HG02970 (cell line): ENCODE data around the gene GALT.

ENCODE experiments used
- ATAC-seq: cut with Tn5 transposase; IDR thresholded peaks from one replicate; pipeline ENCODE4 v1.9.1; 2021; ENCODE audit warnings: mild to moderate bottlenecking, moderate library complexity, moderate number of reproducible peaks; ENCODE audit not compliant: unreplicated experiment, low FRiP score

GALT gene

DNA sequence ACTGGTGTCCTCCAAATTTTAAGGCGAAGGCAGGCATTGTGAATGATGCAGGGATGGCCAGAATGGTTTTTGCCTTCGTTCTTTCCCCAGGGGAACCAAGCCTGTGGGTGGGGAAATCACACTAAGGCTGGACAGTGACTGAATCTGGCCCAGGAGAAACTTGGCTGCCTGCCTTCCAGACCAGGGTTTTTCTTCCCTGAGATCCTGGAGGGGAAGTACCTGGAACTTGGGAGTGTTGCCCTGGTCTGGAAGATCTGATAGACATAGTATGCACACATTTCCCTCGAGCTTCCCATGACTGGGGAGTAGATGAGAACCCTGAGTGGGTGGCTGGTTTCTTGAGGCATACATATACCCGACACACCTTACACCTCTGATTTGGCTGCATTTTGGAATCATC lies 4.8 kb downstream of the GALT start:
- no peak for ATAC-seq

DNA sequence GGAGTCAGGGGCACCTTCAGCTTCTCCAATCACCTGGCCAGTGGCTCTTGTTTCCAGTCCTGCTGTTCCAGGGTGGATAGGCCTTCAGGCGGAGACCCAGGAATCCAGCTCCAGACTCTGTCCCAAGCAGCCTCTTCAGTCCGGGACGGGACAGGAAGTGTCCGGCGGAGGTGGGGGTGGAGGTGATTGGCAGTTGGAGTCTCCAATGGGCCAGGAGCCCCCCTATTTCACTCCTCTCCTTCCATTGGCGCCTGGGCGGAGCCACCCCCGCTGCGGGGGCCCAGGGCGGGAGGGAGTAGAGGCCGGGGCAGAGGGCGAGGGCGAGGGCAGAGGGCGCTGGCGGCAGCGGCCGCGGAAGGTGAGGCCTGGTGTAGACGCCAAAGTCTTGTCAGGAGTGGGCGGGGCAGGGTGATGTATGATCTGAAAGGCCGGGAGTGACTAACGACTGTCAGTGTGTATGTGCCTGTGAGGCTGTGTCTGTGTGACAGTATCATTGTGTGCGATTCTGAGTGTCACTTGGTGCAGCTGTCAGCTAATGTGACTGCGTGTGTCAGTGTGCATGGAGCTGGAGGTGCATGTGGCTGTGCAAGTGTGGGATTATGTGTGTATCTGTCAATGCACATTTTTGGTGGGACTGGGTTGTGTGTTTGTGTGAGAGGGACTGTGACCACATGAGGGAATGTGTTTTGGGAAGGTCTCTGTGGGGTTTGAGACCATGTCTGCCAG lies 5.6 kb downstream of the GALT start, which contains the start of gene IL11RA:
IL11RA (plus strand) TSS at position 310 of the 726 bp plus-strand sequence. CDS start 3,033 bp downstream, outside the sequence.
- no peak for ATAC-seq

DNA sequence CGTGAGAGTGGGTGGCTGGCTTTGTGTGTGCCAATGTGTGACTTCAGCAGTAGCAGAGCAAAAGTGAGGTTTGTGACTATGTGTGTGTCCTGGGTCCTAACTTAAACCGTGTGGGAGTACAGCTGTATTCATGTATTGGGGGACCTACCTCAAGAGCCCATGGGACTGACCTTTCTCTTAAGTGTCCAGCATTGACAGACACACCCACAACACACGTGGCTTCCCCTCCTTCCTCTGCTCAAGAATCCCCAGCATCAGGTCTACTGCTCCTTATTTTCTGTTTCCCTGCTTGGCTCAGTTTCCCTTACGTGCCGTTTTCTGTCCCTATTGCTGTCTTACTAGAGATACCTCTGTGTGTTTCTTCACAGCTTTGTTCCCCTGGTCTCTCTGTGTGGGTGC lies 6.1 kb downstream of the GALT start:
- ATAC-seq = no peak

DNA sequence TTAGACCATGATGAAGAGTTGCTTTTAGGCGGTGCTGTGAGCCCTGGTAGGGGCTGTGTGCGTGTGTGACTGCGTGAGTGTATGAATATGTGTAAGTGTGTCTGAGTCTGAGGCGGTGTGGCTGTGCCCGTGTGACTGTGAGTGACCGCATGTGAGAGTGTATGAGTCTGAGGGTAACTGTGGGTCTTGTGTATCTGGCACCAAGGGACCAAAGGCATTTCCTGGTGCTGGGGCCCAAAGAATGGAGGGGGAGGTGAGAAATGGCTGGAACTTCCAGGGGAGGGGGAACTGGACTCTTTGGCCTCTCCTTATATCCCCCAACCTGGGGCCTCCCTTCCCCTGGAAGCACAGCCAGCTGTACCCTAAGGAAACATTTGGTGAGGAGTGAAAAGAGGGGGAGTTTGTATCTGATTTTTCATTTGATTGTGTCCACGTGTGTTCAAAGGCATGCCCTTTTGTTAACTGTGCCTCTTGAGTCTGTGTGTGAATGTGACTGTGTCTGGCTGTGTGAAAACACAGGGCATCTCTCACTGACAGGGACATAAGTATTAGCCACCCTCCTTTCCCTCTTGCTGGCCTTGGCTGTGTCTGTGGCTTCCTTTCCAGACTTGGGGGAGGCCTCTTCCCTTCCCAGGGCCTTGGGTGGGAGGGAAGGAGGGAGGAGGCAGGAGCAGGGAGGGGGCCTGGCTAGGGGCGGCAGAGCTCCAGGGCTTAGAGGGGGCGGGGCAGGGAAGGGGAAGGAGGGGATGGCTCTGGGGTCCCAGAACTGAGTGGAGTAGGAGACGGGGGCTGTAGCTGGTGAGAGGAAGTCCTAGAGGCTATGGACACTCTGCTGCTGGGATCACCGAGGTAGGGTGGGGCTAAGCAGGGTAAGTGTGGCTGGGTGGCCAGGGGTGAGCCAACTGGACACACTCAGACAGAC lies 6.9 kb downstream of the GALT start:
- no peak for ATAC-seq

DNA sequence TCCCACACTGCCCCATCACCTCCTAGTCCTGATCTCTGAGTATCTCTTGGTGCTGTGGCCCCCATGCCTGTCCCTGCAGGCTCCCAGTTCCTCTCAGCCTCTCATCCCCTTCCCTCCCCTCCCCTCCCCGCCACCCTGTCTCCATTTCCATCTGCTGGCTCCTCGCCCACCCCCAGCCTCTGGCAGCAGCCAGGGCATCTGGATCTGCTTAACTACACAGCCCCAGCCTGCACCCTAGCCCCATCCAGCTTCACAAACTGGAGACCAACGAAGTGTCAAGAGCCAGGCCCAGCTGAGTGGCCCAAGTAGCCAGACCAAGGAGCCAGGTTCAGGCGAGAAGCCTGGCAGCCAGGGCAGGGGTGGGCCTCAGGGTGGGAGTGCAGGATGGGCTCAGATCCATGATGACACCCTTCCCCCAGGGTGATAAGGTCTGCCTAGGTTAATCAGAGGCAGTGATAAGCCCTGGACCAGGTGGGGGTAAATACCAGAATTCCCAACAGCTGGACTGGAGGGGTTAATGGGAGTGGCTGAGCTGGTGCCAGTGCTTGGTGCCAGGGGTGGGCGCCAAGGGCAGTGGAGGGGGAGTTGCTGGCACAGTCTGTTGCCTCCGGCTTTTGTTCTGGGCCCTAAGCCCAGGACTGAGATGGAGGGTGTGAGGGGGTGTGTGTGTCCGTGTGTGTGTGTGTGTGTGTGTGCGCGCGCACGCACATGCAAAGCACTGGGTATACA lies 8.0 kb downstream of the GALT start:
- no peak for ATAC-seq

DNA sequence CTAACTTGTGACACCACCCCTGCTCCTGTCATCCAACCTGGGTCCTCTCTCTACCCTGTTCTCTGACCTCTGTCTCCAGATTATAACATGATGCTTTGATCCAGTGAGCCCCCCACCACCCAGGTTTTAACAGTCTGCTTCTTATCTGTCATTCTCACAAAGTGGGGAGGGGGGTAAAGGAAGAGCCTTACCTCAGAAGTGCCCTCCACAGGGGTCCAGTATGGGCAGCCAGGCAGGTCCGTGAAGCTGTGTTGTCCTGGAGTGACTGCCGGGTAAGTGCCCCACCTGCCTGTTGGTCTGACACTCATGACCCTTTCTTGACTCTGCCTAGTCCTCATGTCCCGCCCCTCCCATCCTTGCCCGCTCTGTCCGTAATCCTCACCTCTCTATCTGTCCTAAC lies 8.9 kb downstream of the GALT start:
- no peak for ATAC-seq

DNA sequence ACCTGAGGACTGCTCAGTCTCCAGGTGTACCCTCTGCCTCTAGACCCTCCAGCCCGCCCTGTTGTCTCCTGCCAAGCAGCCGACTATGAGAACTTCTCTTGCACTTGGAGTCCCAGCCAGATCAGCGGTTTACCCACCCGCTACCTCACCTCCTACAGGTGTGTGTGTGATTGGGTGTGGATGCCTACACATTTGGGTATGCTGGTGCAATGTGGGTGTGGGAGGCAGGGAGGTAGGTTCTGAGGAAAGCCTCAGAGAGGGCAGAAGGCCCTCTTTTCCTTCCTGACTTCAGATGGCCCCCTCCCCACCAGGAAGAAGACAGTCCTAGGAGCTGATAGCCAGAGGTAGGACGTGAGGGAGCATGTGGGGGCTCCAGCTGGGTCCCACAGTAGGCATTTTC lies 10.5 kb downstream of the GALT start:
- ATAC-seq = no peak

DNA sequence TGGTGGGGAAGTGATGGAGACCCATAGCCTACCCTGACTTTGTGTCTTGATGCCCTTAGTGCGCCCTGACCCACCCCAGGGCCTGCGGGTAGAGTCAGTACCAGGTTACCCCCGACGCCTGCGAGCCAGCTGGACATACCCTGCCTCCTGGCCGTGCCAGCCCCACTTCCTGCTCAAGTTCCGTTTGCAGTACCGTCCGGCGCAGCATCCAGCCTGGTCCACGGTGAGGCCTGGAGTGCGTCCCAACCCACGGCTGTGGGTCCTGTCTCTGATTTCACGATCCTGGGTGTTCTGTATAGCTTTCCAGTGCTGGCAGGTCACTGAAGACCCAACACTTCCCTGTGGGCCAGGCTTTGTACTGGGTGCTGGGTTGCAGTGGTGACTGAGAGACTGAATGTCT lies 12.0 kb downstream of the GALT start:
- no peak for ATAC-seq

DNA sequence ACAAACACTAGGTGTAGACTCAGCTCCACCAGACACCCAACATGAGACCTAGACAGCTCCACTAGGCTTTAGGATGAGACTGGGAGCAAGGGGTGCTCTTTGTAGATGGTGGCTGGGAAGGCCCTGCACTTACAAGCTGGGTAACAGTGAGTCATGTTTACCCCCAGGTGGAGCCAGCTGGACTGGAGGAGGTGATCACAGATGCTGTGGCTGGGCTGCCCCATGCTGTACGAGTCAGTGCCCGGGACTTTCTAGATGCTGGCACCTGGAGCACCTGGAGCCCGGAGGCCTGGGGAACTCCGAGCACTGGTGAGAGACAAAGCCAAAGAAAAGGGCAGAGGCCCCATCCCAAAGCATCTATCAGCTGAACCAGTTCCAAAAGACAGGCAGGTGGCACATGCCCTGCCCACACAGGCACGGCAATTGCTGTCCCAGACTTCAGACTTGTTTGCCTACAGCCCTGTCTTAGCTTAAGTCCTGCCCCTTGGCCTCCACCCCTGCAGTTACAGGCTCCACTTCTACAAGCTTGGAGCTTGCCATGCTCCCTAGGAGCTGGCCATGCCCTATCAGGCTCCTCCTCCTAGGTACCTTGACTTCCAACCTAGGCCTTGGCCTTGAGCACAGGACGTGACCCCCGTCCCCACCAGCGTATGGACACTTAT lies 13.2 kb downstream of the GALT start:
- no peak for ATAC-seq

DNA sequence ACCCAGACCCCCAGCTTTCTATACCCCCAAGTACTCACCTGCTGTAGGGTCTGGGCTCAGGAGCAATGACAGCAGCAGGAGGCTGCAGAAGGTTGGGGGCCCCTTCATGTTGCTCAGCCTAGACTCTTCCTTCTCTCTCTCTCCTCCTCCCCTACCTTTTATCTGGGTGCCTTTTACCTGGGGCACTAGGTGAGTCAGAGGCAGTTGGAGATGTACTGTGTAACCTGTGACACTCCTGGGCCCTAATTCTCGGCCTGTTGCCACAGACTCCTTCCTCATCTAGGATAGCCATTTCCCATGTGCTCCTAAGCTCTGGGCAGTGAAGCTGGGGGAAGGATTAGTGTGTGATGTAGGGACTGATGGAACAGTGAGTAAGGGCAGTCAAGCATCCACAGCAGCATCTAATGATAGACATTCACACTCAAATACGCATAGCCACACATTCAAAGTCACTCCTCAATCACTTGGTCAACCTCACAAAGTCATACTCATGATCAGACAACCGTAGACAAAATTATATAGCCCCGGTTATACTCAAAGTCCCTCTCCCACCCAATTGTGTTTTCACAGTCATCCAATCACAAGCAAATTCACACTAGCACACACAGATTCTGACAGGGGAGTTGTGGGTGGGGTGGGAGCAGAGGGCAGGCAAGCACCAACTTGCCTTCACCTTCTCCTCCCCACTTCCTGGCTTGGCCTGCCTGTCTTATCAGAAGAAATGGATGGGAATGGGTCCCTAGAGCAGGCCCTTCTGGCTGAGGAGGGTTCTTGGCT lies 16.2 kb downstream of the GALT start, which contains the start of gene CCL27:
CCL27 (minus strand) TSS at position 132 of the 777 bp plus-strand sequence; CDS start at position 108, 24 bp downstream.
- ATAC-seq = no peak

DNA sequence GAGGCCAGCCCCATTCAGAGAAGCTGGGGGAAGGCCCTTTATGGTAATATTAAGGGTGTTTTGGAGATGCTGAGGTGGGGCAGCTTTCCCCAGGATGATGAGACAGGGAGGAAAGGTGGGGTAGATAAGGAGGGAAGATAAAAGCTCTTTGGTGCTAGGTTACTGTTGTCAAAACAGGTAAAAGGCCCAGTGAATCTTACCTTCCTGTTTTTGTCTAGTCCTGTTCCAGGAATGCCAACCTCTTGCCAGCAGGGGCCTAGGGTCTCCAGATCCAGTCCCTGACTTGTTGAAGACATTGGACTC lies 16.8 kb downstream of the GALT start:
- no peak for ATAC-seq

DNA sequence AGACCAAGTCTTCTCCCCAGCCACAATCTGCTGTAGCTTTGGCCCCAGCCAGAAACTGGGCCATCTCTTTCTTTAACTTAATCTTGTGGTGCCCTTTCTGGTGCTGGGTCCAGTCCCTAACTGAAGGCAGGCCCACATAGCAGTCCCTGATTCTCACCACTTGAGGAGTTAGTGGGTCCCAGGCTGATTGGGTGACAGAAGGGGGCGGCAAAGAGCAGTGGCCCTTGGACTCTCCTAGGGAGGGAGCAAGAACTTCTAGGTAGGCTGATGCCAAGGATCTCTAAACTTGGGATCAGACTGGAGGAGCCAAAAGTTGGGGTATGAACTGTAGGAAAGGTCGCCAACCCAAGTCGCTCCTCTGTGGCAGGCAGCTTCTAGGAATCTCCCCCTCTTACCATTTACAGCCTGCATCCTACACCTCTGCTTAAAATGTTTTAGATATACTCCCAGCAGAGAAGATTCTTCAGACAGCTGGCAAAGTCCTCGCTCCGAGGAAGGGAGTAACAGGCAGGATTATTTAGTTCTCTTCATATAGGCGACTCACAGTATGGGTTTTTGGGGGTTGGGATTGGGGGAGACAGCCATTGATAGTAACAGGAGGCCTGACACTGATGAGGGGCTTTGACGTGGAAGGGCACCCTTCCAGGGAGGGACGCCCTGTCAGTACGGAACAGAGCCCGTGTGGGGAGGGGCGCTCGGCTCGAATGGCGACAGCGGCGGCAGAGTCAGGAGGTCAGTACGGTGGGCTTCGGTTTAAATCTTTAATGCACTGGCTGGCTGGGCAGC lies 18.0 kb downstream of the GALT start:
- no peak for ATAC-seq

DNA sequence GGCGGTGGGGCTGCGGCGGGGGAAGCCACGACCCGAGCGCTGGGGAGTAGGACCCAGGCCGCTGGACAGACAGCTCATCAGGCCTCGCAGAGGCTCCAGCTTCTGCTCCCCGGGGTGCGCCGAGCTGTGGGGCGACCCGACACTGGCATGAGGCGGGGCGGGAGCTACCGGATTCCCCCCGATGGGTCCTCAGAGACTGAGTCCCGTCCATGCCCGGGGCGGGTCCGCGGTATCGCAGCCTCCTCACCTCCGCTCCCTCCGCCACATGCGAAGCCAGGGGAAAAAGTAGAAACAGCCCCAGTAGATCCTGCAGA lies 18.5 kb downstream of the GALT start:
- ATAC-seq = peak; percentile 17

DNA sequence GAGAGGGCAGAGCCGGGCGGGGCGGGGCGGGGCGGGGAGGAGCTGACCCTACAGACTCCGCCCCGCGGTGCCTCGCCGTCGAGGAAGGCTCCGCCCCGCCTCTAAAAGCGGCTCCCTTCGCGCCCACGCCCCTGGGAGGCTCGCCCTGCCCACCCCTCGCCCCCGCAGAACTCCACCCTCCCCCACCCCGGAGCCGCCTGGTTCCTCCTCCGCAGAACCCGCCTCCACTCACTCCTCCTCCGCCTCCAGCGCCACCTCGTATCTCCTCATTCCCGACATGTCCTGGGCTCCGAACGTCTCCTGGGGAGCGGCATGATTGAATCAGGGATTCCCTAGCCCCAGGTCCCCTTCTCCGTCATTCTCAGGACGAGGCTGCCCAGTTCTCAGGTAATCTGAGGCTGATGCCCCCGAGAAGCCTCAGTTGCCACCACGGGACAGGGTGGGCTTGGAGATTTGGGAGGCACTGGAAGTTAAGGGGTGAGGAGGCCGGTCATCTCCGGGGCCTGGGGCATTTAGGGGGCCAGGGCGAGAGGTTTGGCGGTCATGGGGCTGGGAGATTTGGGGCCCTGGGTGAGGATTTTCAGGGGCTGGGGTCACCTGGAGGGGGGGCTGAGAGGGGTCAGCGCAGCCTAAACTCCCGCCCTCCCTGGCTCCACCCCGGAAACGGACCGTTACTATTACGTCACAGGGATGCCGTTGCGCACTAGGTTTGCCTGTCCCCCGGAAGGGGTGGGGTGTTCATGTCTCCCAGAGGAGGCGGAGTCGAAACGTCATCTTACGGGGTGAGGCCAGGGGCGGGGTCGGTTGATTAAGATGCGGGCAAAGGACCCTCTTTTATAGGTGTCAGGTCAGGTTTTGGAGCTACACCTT lies 19.1 kb downstream of the GALT start:
- peak; percentile 63 for ATAC-seq

DNA sequence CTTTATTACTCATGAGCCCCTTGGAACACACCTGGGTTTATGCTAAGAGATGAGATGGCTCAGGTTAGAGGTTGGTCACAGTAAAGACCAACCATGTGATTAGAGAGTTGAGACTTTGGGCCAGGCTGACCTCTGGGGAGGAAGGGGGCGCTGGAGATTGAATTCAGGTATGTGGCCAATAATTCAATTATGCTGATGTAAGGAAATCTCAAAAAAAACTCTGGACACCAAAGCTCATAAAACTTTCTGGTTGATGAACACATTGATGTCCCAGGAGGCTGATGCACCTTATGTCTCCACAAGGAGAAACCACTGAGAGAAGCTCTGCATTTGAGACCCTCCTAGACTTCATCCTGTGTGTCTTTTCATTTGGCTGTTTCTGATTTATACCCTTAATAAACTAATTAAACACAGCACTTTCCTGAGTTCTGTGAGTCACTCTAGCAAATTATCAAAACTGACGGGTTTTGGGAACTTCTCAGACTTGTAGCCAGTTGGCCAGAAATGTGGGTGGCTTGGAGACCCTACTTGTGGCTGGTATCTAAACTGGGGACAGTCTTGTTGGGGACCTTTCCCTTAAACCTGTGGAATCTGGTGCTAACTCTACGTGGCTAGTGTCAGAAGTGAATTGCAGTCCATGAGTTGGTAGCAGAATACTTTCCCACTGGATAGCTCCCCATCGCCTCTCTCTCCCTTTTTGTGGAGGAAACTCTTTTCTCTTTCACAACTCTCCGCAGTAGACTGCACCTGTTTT lies 23.5 kb downstream of the GALT start:
- ATAC-seq = no peak

DNA sequence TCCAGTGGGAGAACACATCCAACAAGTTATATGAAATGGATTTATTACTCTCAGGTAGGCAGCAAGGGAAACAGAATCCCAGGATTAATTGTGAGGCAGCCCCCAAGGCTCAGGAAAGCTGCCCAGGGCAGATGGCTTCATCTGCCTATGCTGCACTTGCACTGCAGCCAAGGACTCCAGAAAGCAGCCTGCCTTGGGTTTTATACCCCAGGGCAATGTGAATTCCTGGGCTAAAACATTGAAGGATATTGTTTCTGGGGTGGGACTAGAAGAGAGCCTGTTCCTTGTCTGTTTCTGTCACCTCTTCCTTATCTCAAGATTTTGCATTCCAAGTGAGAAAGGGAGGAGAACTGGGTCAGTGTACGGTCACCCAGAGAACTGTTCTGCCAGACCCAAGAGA lies 24.8 kb downstream of the GALT start:
- ATAC-seq = no peak

DNA sequence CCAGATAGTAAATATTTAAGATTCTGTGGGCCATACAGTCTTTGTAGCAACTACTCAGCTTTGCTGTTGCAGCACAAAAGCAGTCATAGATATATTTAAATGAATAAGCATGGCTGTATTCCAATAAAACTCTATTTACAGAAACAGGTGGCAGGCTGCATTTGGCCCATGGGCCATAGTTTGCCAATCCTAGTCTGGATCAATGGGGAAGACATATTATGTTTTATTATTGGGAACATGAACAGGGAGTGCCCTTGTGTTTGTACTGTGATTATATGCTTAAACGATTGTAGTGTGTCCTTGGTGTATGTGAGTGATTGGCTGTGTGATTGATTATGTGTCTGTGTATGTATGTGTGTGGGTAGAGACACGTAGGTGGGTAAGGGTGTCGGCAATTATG lies 28.0 kb downstream of the GALT start:
- no peak for ATAC-seq
